ENCODE data around the gene SCYGR1.

Gene SCYGR1

GRCh38 chr2:227379095-227379494, 8.7 kb downstream of the SCYGR1 start, which contains the start of gene TM4SF20:
TM4SF20 (minus strand) TSS chr2:227379306; CDS start chr2:227379268, 38 bp downstream.
- Histone ChIP-seq H3K4me3 (no peak within 1 kb of the TSS), H3K36me3 (no peaks in the 10 kb centered on the region), H3K27ac (no peak within 1 kb of the TSS), H3K4me1 (peaks cover 0 to 49% (median 6%) of the 10 kb centered on the region in 10 experiments; a peak in 12 of 20 replicates), H3K27me3 (no peaks in the 10 kb centered on the region), H3K9ac (no peak within 1 kb of the TSS), H4K20me1 (no peaks in the 10 kb centered on the region), H3K9me3 (replicated peaks in 1 of 11) (peaks cover 0 to 9% (median 0%) of the 10 kb centered on the region in 11 experiments; a peak in 3 of 22 replicates), H3K4me2 (peak within 1 kb of the TSS in 3 of 11 experiments; percentile 42 to 54 (median 54); a peak in 6 of 22 replicates)
- no peak for TF ChIP-seq Cebpa-rat (IDR thresholded peaks at IDR 0.05)

- Histone ChIP-seq H3K9ac (no peak overlapping the region), H4K20me1 (no peaks in the 10 kb centered on the region), H3K27me3 (no peaks in the 10 kb centered on the region), H3K4me1 (peaks cover 0 to 51% (median 6%) of the 10 kb centered on the region in 10 experiments; a peak in 12 of 20 replicates), H3K4me2 (peak overlapping the region in 3 of 11 experiments; percentile 42 to 54 (median 54); a peak in 6 of 22 replicates), H3K4me3 (no peak overlapping the region), H3K27ac (no peak overlapping the region), H3K36me3 (no peaks in the 10 kb centered on the region), H3K9me3 (replicated peaks in 1 of 11) (peaks cover 0 to 9% (median 0%) of the 10 kb centered on the region in 11 experiments; a peak in 3 of 22 replicates)
- TF ChIP-seq Cebpa-rat (IDR thresholded peaks at IDR 0.05): no peak
These were observed 9.4 kb downstream of the SCYGR1 start for GRCh38 chr2:227378371-227378782.

- Histone ChIP-seq H3K4me3 (no peak overlapping the region), H3K4me1 (peaks cover 0 to 57% (median 6%) of the 10 kb centered on the region in 10 experiments; a peak in 12 of 20 replicates), H3K9ac (no peak overlapping the region), H4K20me1 (no peaks in the 10 kb centered on the region), H3K36me3 (no peaks in the 10 kb centered on the region), H3K9me3 (replicated peaks in 1 of 11) (peaks cover 0 to 9% (median 0%) of the 10 kb centered on the region in 11 experiments; a peak in 3 of 22 replicates), H3K27ac (peak overlapping the region in 1 of 11 experiments; percentile 15; a peak in 1 of 22 replicates), H3K4me2 (peak overlapping the region in 3 of 11 experiments; percentile 42 to 54 (median 54); a peak in 6 of 22 replicates), H3K27me3 (no peaks in the 10 kb centered on the region)
- TF ChIP-seq Cebpa-rat (IDR thresholded peaks at IDR 0.05): no peak
These were observed 10.0 kb downstream of the SCYGR1 start for GRCh38 chr2:227377467-227378351.

- Histone ChIP-seq H3K4me1 (peaks cover 2 to 62% (median 10%) of the 10 kb centered on the region in 10 experiments; a peak in 17 of 20 replicates), H4K20me1 (no peaks in the 10 kb centered on the region), H3K27me3 (no peaks in the 10 kb centered on the region), H3K9ac (no peak overlapping the region), H3K27ac (peak overlapping the region in 1 of 11 experiments; percentile 15; a peak in 1 of 22 replicates), H3K4me2 (peak overlapping the region in 4 of 11 experiments; percentile 24 to 54 (median 48); a peak in 7 of 22 replicates), H3K36me3 (no peaks in the 10 kb centered on the region), H3K9me3 (replicated peaks in 1 of 11) (no peaks in the 10 kb centered on the region; a peak in 1 of 22 replicates), H3K4me3 (no peak overlapping the region)
- TF ChIP-seq Cebpa-rat (IDR thresholded peaks at IDR 0.05): no peak
These were observed 10.9 kb downstream of the SCYGR1 start for GRCh38 chr2:227376656-227377396.

GRCh38 chr2:227374158-227374557, 13.6 kb downstream of the SCYGR1 start:
- Histone ChIP-seq H3K9ac (no peak overlapping the region), H4K20me1 (no peaks in the 10 kb centered on the region)

GRCh38 chr2:227373389-227373788, 14.4 kb downstream of the SCYGR1 start:
- Histone ChIP-seq H3K9me3 (replicated peaks in 1 of 11) (no peaks in the 10 kb centered on the region), H3K4me2 (peak overlapping the region in 3 of 11 experiments; percentile 85 to 94 (median 85); a peak in 4 of 22 replicates), H3K27me3 (no peaks in the 10 kb centered on the region), H3K9ac (no peak overlapping the region; a peak in 1 of 22 replicates), H3K4me3 (no peak overlapping the region), H3K27ac (peak overlapping the region in 4 of 11 experiments; percentile 90 to 97 (median 94); a peak in 7 of 22 replicates), H3K4me1 (peaks cover 22 to 92% (median 41%) of the 10 kb centered on the region in 10 experiments), H3K36me3 (no peaks in the 10 kb centered on the region), H4K20me1 (no peaks in the 10 kb centered on the region)
- no peak for TF ChIP-seq Cebpa-rat (IDR thresholded peaks at IDR 0.05)

More at GRCh38 chr2:227374158-227374557, 13.6 kb downstream of the SCYGR1 start:
- peak overlapping the region in 1 of 11 experiments; percentile 17; a peak in 2 of 22 replicates for H3K27ac ChIP-seq
- H3K9me3 ChIP-seq (replicated peaks in 1 of 11): no peaks in the 10 kb centered on the region
- H3K4me1 ChIP-seq: peaks cover 22 to 87% (median 35%) of the 10 kb centered on the region in 10 experiments
- H3K27me3 ChIP-seq: no peaks in the 10 kb centered on the region
- H3K4me3 ChIP-seq: no peak overlapping the region
- peak overlapping the region in 1 of 11 experiments; percentile 85; a peak in 1 of 22 replicates for H3K4me2 ChIP-seq
- H3K36me3 ChIP-seq: no peaks in the 10 kb centered on the region
- TF ChIP-seq Cebpa-rat (IDR thresholded peaks at IDR 0.05): no peak

- TF ChIP-seq Cebpa-rat (IDR thresholded peaks at IDR 0.05): peak; percentile 29 to 88 (median 63); a peak in 15 of 22 replicates
- Histone ChIP-seq H3K4me1 (peaks cover 22 to 91% (median 63%) of the 10 kb centered on the region in 10 experiments), H3K4me2 (peak overlapping the region; percentile 4 to 94 (median 83)), H3K36me3 (no peaks in the 10 kb centered on the region), H3K27me3 (no peaks in the 10 kb centered on the region), H3K9ac (peak overlapping the region in 10 of 11 experiments; percentile 15 to 89 (median 68); a peak in 15 of 22 replicates), H3K9me3 (replicated peaks in 1 of 11) (no peaks in the 10 kb centered on the region), H3K4me3 (peak overlapping the region in 4 of 10 experiments; percentile 2 to 25 (median 8); a peak in 3 of 20 replicates), H4K20me1 (no peaks in the 10 kb centered on the region), H3K27ac (peak overlapping the region; percentile 62 to 97 (median 73))
These were observed 16.9 kb downstream of the SCYGR1 start for GRCh38 chr2:227370791-227371312.

GRCh38 chr2:227370092-227370491, 17.7 kb downstream of the SCYGR1 start:
- Histone ChIP-seq H3K9me3 (replicated peaks in 1 of 11) (no peaks in the 10 kb centered on the region), H3K27ac (peak overlapping the region; percentile 62 to 97 (median 73)), H4K20me1 (no peaks in the 10 kb centered on the region), H3K36me3 (no peaks in the 10 kb centered on the region), H3K27me3 (no peaks in the 10 kb centered on the region), H3K4me2 (peak overlapping the region; percentile 4 to 89 (median 81)), H3K9ac (peak overlapping the region in 10 of 11 experiments; percentile 15 to 89 (median 68); a peak in 15 of 22 replicates), H3K4me3 (peak overlapping the region in 2 of 10 experiments; percentile 25 to 41; a peak in 2 of 20 replicates), H3K4me1 (peaks cover 19 to 97% (median 69%) of the 10 kb centered on the region in 10 experiments)
- no peak for TF ChIP-seq Cebpa-rat (IDR thresholded peaks at IDR 0.05)
